Neural cell (in vitro differentiated cells): ENCODE measurements around the gene F2. TPM values are rescaled to one million over a fixed set of nuclear protein-coding genes. Genes with fewer than 3 reads are reported as not detected.

ENCODE experiments used
- H2AFZ ChIP-seq: fragments of 200-600, 300-800 bp; sonication (generic), shearing (Covaris generic); 2 replicates; pipeline ENCODE4 v1.6.0; 2014; ENCODE audit warnings: low read depth, mild to moderate bottlenecking, antibody characterized with exemption, low read length, moderate library complexity
- H3F3A ChIP-seq: fragments of 200-600 bp; shearing (Covaris generic); 2 replicates; pipeline ENCODE4 v1.6.1; 2016; ENCODE audit warnings: mild to moderate bottlenecking, moderate library complexity, mixed read lengths, antibody characterized with exemption, low read length; ENCODE audit not compliant: insufficient read depth, poor library complexity, severe bottlenecking
- H3K27ac ChIP-seq: fragments of 200-600, 300-800 bp; sonication (generic), shearing (Covaris generic); 2 replicates; pipeline ENCODE4 v1.5.1; 2014; ENCODE audit warnings: mild to moderate bottlenecking, low read length, moderate library complexity
- H3K27me3 ChIP-seq: fragments of 300-800, 200-600 bp; sonication (generic), shearing (Covaris generic); 2 replicates; pipeline ENCODE4 v1.6.0; 2014; ENCODE audit warnings: mild to moderate bottlenecking, low read depth, low read length, moderate library complexity; ENCODE audit not compliant: insufficient read depth
- H3K36me3 ChIP-seq: fragments of 300-800, 200-600 bp; sonication (generic), shearing (Covaris generic); 2 replicates; pipeline ENCODE4 v1.5.1; 2014; ENCODE audit warnings: mild to moderate bottlenecking, antibody characterized with exemption, low read length, moderate library complexity; ENCODE audit not compliant: insufficient read depth
- H3K4me2 ChIP-seq: fragments of 300-800, 200-600 bp; sonication (generic), shearing (Covaris generic); 2 replicates; pipeline ENCODE4 v1.6.0; 2014; ENCODE audit warnings: mild to moderate bottlenecking, low read length
- H3K4me3 ChIP-seq: fragments of 300-800, 200-600 bp; sonication (generic), shearing (Covaris generic); 2 replicates; pipeline ENCODE4 v1.5.1; 2014; ENCODE audit warnings: mild to moderate bottlenecking, low read length, moderate library complexity
- H3K79me2 ChIP-seq: fragments of 200-600 bp; shearing (Covaris generic); replicated peaks from 2 replicates; pipeline ENCODE4 v1.6.0; 2014; ENCODE audit warnings: mild to moderate bottlenecking, low read length, moderate library complexity; ENCODE audit not compliant: insufficient read depth
- H3K9ac ChIP-seq: fragments of 300-800, 200-600 bp; sonication (generic), shearing (Covaris generic); 2 replicates; pipeline ENCODE4 v1.6.1; 2016; ENCODE audit warnings: mild to moderate bottlenecking, low read length, mixed read lengths
- H3K9me2 ChIP-seq: fragments of 200-600 bp; shearing (Covaris generic); 2 replicates; pipeline ENCODE4 v1.6.1; 2016; ENCODE audit warnings: mild to moderate bottlenecking, low read length, mixed read lengths; ENCODE audit not compliant: insufficient read depth
- H3K9me3 ChIP-seq: fragments of 200-600, 300-800 bp; sonication (generic), shearing (Covaris generic); 2 replicates; pipeline ENCODE4 v1.6.1; 2016; ENCODE audit warnings: mild to moderate bottlenecking, mixed run types, low read length, moderate library complexity, mixed read lengths
- H4K20me1 ChIP-seq: fragments of 200-600 bp; shearing (Covaris generic); 2 replicates; pipeline ENCODE4 v1.6.1; 2016; ENCODE audit warnings: mild to moderate bottlenecking, mixed run types; ENCODE audit not compliant: insufficient read depth
- EP300 ChIP-seq: fragments of 450-650 bp; conservative IDR thresholded peaks from 2 replicates; pipeline ENCODE4 v1.6.1; 2014; ENCODE audit warnings: antibody characterized with exemption, mild to moderate bottlenecking, moderate library complexity; ENCODE audit not compliant: poor library complexity, severe bottlenecking
- EZH2 ChIP-seq: fragments of 200-600, 300-800 bp; shearing (Covaris generic), sonication (generic); IDR thresholded peaks from 2 replicates; pipeline ENCODE4 v1.6.1; 2014; ENCODE audit warnings: antibody characterized with exemption, low read length, borderline replicate concordance, mild to moderate bottlenecking; ENCODE audit not compliant: insufficient read depth, poor library complexity, severe bottlenecking
- MXI1 ChIP-seq: fragments of 450-650 bp; conservative IDR thresholded peaks from 2 replicates; pipeline ENCODE4 v1.6.1; 2014; ENCODE audit warnings: antibody characterized with exemption, mild to moderate bottlenecking; ENCODE audit not compliant: poor library complexity, severe bottlenecking
- POLR2AphosphoS5 ChIP-seq: IDR thresholded peaks from 2 replicates; pipeline ENCODE4 v1.6.1; 2012
- RAD21 ChIP-seq: fragments of 450-650 bp; conservative IDR thresholded peaks from 2 replicates; pipeline ENCODE4 v1.6.1; 2014; ENCODE audit warnings: antibody characterized with exemption, mild to moderate bottlenecking, moderate library complexity
- SMC3 ChIP-seq: fragments of 450-650 bp; conservative IDR thresholded peaks from 2 replicates; pipeline ENCODE4 v1.6.1; 2014; ENCODE audit warnings: antibody characterized with exemption, mild to moderate bottlenecking, moderate library complexity; ENCODE audit not compliant: poor library complexity
- TAF1 ChIP-seq: IDR thresholded peaks from 2 replicates; pipeline ENCODE4 v1.6.1; 2012; ENCODE audit warnings: low read depth
- polyA plus RNA-seq: library from polyadenylated mRNA; depleted of rRNA; stranded (reverse); fragments of >200 nt; gene quantifications from 2 replicates; pipeline ENCODE4 v1.2.3, GENCODE V29; 2014
- TF ChIP-seq, protein P1 (sequence below): fragments of 450-650 bp; IDR thresholded peaks from 2 replicates; pipeline ENCODE4 v1.5.1; 2014; ENCODE audit warnings: antibody characterized with exemption, mild to moderate bottlenecking, moderate library complexity; ENCODE audit not compliant: poor library complexity, severe bottlenecking
- TF ChIP-seq, protein P2 (sequence below): IDR thresholded peaks from 2 replicates; pipeline ENCODE4 v1.6.1; 2012; ENCODE audit warnings: borderline replicate concordance

F2 gene
- polyA plus RNA-seq, 1 donor from 2014 or later: 0.94 TPM

DNA sequence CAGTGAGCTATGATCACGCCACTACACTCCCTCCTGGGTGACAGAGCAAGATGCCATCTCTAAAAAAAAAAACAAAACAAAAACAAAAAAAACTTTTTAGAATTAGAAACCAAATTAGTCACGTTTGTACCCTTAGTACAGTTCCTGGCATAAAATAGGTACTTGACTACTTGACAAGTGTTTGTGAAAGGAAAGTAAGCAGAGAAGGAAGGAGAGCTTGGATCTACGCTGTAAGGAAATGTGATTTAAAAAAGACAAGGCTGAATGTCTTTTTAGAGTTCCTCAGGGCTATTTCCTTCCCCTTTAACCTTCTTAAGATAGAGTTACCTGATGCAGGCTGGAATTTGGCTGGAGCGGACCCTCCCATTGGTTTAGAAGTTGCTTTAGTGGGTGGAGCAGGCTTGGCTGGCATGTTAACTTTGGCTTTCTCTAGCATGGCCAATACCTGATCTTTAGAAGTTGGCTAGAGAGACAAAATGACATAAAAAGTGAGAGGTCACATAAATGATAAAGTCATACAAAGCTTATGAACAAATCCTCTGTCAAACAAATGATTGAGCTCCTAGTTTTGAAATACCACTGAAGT is 50.7 kb downstream of the F2 start:
- no peak overlapping the region for H3K27ac ChIP-seq
- H2AFZ ChIP-seq: no peak overlapping the region
- TF ChIP-seq, protein P1, sequence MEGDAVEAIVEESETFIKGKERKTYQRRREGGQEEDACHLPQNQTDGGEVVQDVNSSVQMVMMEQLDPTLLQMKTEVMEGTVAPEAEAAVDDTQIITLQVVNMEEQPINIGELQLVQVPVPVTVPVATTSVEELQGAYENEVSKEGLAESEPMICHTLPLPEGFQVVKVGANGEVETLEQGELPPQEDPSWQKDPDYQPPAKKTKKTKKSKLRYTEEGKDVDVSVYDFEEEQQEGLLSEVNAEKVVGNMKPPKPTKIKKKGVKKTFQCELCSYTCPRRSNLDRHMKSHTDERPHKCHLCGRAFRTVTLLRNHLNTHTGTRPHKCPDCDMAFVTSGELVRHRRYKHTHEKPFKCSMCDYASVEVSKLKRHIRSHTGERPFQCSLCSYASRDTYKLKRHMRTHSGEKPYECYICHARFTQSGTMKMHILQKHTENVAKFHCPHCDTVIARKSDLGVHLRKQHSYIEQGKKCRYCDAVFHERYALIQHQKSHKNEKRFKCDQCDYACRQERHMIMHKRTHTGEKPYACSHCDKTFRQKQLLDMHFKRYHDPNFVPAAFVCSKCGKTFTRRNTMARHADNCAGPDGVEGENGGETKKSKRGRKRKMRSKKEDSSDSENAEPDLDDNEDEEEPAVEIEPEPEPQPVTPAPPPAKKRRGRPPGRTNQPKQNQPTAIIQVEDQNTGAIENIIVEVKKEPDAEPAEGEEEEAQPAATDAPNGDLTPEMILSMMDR: no peak
- no peak for TF ChIP-seq SMC3
- TF ChIP-seq TAF1: no peak
- no peak for TF ChIP-seq EP300
- no peak for TF ChIP-seq EZH2
- H4K20me1 ChIP-seq: no peaks in the 10 kb centered on the region
- no peaks in the 10 kb centered on the region for H3K27me3 ChIP-seq
- H3F3A ChIP-seq: no peaks in the 10 kb centered on the region
- H3K36me3 ChIP-seq: peaks cover 6% of the 10 kb centered on the region
- no peaks in the 10 kb centered on the region for H3K9me2 ChIP-seq
- no peak overlapping the region for H3K4me2 ChIP-seq
- H3K9me3 ChIP-seq: no peaks in the 10 kb centered on the region
- no peak overlapping the region for H3K4me3 ChIP-seq
- H3K9ac ChIP-seq: no peak overlapping the region
- H3K79me2 ChIP-seq: no peaks in the 10 kb centered on the region

DNA sequence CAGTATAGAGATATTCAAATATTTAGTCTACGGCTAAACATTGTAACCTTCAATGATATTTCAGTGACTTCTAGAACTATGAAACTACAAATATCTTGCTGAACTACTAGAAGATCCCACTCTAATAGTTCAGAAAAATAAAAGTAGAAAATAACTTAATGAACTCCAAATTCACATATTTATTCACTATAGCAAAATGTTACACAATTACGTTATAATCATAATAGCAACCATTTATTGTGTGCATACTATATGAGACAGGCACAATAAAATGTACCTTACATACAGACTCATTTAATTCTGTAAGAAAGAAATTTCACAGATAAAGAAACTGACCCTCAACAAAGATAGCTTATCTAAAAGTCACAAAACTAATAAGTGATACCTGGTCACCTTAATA is 57.9 kb downstream of the F2 start:
- Histone ChIP-seq H3K27ac (no peak overlapping the region), H3K27me3 (no peaks in the 10 kb centered on the region), H3K9ac (no peak overlapping the region), H3K9me2 (no peaks in the 10 kb centered on the region), H3K79me2 (no peaks in the 10 kb centered on the region), H2AFZ (no peak overlapping the region), H3K36me3 (no peaks in the 10 kb centered on the region), H3K4me3 (no peak overlapping the region), H3F3A (no peaks in the 10 kb centered on the region), H4K20me1 (no peaks in the 10 kb centered on the region), H3K4me2 (no peak overlapping the region), H3K9me3 (no peaks in the 10 kb centered on the region)
- TF ChIP-seq EZH2 (no peak), TAF1 (no peak), POLR2AphosphoS5 (no peak), SMC3 (no peak), RAD21 (no peak), EP300 (no peak), MXI1 (no peak)
- TF ChIP-seq, protein P1: no peak
- TF ChIP-seq, protein P2, sequence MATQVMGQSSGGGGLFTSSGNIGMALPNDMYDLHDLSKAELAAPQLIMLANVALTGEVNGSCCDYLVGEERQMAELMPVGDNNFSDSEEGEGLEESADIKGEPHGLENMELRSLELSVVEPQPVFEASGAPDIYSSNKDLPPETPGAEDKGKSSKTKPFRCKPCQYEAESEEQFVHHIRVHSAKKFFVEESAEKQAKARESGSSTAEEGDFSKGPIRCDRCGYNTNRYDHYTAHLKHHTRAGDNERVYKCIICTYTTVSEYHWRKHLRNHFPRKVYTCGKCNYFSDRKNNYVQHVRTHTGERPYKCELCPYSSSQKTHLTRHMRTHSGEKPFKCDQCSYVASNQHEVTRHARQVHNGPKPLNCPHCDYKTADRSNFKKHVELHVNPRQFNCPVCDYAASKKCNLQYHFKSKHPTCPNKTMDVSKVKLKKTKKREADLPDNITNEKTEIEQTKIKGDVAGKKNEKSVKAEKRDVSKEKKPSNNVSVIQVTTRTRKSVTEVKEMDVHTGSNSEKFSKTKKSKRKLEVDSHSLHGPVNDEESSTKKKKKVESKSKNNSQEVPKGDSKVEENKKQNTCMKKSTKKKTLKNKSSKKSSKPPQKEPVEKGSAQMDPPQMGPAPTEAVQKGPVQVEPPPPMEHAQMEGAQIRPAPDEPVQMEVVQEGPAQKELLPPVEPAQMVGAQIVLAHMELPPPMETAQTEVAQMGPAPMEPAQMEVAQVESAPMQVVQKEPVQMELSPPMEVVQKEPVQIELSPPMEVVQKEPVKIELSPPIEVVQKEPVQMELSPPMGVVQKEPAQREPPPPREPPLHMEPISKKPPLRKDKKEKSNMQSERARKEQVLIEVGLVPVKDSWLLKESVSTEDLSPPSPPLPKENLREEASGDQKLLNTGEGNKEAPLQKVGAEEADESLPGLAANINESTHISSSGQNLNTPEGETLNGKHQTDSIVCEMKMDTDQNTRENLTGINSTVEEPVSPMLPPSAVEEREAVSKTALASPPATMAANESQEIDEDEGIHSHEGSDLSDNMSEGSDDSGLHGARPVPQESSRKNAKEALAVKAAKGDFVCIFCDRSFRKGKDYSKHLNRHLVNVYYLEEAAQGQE: no peak
